ENCODE data around the gene CRY2. TPM values are rescaled to one million over a fixed set of nuclear protein-coding genes. Genes with fewer than 3 reads are reported as not detected.

The CRY2 gene
- total RNA-seq, 2 donors from 2014 or later: 18.5 to 30.2 TPM

GRCh38 chr11:45869551-45869950 is 22.3 kb downstream of the CRY2 start:
- H3K27me3 ChIP-seq: no peaks in the 10 kb centered on the region
- intact Hi-C loops (cut with DNase I): no loop called here
- no peak overlapping the region for H3K4me3 ChIP-seq
- no peak overlapping the region for H3K9ac ChIP-seq (ENCODE audit: low read depth in 2 of 2, low read length in 2 of 2)
- no peak for TF ChIP-seq CTCF (IDR thresholded peaks at IDR 0.05)
- no peak for DNase-seq
- no peaks in the 10 kb centered on the region for H3K9me3 ChIP-seq
- H3K4me1 ChIP-seq: no peaks in the 10 kb centered on the region
- H3K36me3 ChIP-seq: peaks cover 41% of the 10 kb centered on the region
- H3K27ac ChIP-seq: no peak overlapping the region

DNA sequence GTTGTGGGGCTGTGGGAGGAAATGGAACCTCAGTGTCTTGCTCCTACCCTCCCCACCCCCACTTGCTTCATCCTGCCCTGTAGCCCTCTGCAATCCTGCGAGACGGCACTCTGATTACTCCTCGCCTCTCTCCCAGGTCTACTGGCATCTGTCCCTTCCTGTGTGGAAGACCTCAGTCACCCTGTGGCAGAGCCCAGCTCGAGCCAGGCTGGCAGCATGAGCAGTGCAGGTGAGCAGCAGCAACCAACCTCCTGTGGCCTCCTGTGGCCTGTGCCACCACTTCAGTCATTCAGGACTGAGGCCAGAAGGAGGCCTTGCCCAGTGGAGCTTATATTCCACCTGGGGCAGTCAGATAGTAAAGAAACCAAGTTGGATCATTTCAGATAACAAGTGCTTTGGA is 23.4 kb downstream of the CRY2 start:
- intact Hi-C loops (cut with DNase I): loop anchor here (10.0 kb wide), 1 partner anchor 134 kb away; no protein-coding TSS in a partner anchor
- Histone ChIP-seq H3K36me3 (peaks cover 41% of the 10 kb centered on the region), H3K27ac (no peak overlapping the region), H3K27me3 (no peaks in the 10 kb centered on the region), H3K9me3 (no peaks in the 10 kb centered on the region), H3K9ac (ENCODE audit: low read depth in 2 of 2, low read length in 2 of 2) (no peak overlapping the region), H3K4me1 (no peaks in the 10 kb centered on the region), H3K4me3 (no peak overlapping the region)
- no peak for TF ChIP-seq CTCF (IDR thresholded peaks at IDR 0.05)
- no peak for DNase-seq

- no peak overlapping the region for H3K9ac ChIP-seq (ENCODE audit: low read depth in 2 of 2, low read length in 2 of 2)
- H3K4me3 ChIP-seq: no peak overlapping the region
- H3K9me3 ChIP-seq: no peaks in the 10 kb centered on the region
- TF ChIP-seq CTCF (IDR thresholded peaks at IDR 0.05): no peak
- no peaks in the 10 kb centered on the region for H3K27me3 ChIP-seq
- intact Hi-C loops (cut with DNase I): loop anchor here (10.0 kb wide), 1 partner anchor 133 kb away; no protein-coding TSS in a partner anchor
- peaks cover 37% of the 10 kb centered on the region for H3K36me3 ChIP-seq
- no peak overlapping the region for H3K27ac ChIP-seq
- no peaks in the 10 kb centered on the region for H3K4me1 ChIP-seq
- DNase-seq: no peak
Measured at GRCh38 chr11:45871638-45872037, 24.4 kb downstream of the CRY2 start.

DNA sequence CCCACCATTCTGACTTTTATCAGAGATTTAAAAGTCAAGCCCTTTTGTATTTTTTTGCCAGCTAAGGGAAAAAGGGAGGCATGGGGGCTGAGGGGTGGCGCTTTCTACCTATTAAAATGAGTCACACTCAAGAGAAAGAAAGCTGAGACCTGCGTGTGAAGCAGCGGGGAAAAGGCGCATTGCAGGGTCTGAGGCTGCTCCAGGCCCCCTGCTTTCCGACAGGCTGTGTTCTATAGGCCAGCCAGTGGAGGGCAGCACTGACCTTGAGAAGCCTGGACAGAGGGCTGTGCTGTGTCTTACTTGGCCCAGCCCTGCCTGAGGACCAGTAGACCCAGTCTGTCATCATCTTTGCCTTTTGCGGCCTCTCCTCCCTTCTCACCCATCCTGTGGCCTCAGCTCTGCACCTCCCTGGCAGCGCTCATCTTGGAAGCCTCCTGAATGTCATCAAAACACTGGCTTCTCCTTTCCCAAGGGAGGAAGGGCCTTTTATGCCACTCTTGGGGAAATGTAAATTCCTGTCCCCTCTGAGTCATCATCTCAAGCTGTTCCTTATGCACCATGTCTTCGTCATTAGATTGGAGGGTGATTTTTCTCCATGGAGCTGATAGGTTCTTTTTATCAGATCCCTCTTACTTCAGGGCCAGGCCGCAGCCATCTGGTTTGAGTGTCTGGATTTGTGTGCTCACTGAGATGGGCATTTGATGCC is 25.5 kb downstream of the CRY2 start:
- intact Hi-C loops (cut with DNase I): loop anchor here (10.0 kb wide), 1 partner anchor 132 kb away; no protein-coding TSS in a partner anchor
- TF ChIP-seq CTCF (IDR thresholded peaks at IDR 0.05): peak; percentile 54
- Histone ChIP-seq H3K27me3 (no peaks in the 10 kb centered on the region), H3K36me3 (peaks cover 34% of the 10 kb centered on the region), H3K9me3 (no peaks in the 10 kb centered on the region), H3K4me3 (no peak overlapping the region), H3K9ac (ENCODE audit: low read depth in 2 of 2, low read length in 2 of 2) (no peak overlapping the region), H3K27ac (no peak overlapping the region), H3K4me1 (no peaks in the 10 kb centered on the region)
- DNase-seq: no peak

DNA sequence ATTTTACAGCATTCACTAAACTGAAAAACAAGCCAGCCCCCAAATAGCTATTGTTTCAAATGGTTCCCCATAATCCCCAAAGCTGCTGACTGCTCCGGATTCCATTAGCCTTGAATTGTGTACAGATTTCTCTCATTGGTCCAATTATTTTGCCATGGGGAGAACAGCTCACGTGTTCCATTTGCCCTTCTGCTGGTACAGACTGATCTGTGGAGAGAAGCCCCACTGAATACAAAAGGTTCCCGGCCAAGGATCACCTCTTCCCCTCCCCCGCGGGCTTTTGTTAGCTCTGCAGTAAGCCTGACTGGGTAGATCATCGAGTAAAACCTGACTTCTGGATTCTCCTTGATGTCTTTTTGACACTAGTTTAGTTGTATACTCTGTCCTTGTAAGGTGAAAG is 29.1 kb downstream of the CRY2 start:
- Histone ChIP-seq H3K4me3 (no peak overlapping the region), H3K27me3 (no peaks in the 10 kb centered on the region), H3K36me3 (peaks cover 9% of the 10 kb centered on the region), H3K27ac (no peak overlapping the region), H3K9me3 (no peaks in the 10 kb centered on the region), H3K4me1 (no peaks in the 10 kb centered on the region), H3K9ac (ENCODE audit: low read depth in 2 of 2, low read length in 2 of 2) (no peak overlapping the region)
- no peak for TF ChIP-seq CTCF (IDR thresholded peaks at IDR 0.05)
- no peak for DNase-seq
- intact Hi-C loops (cut with DNase I): loop anchor here (10.0 kb wide), 1 partner anchor 128 kb away; no protein-coding TSS in a partner anchor
